GM18505 (cell line): ENCODE results near the gene EIF3K.

ENCODE experiments used
- ATAC-seq: cut with Tn5 transposase; IDR thresholded peaks from one replicate; pipeline ENCODE4 v1.9.1; 2021; ENCODE audit not compliant: unreplicated experiment
- POLR2A ChIP-seq: IDR thresholded peaks from 4 replicates; pipeline ENCODE4 v1.6.1; 2011; ENCODE audit warnings: borderline replicate concordance; ENCODE audit not compliant: insufficient read depth, insufficient read length; ENCODE audit errors: extremely low read depth

EIF3K gene

GRCh38 chr19:38661996-38662395 is 43.0 kb downstream of the EIF3K start:
- no peak for ATAC-seq
- no peak for TF ChIP-seq POLR2A

- ATAC-seq, result no peak
- no peak for TF ChIP-seq POLR2A
These were observed 43.7 kb downstream of the EIF3K start for GRCh38 chr19:38662537-38663155.

DNA sequence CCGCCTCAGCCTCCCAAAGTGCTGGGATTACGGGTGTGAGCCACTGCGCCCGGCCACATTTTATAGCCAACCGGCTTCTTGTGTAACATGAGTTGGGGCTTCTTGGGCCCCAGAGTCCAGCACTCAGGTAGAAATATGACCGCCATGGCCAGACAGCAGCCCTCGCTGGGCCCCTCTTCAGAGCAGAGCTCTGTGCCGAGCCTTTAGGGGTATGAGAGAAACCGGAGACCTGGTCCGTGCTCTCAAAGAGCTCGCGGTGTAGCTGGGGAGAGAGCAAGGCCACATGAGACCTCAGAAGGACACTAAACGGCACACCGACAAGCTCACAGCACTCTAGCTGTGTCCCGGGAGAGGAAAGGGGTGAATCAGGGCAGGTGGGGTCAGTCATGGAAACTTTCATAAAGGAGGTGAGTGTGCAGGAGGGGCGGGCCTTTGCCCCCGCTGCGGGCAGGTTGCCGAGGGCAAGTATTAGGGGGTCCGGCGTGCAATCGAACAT is 44.2 kb downstream of the EIF3K start:
- TF ChIP-seq POLR2A, result no peak
- no peak for ATAC-seq

DNA sequence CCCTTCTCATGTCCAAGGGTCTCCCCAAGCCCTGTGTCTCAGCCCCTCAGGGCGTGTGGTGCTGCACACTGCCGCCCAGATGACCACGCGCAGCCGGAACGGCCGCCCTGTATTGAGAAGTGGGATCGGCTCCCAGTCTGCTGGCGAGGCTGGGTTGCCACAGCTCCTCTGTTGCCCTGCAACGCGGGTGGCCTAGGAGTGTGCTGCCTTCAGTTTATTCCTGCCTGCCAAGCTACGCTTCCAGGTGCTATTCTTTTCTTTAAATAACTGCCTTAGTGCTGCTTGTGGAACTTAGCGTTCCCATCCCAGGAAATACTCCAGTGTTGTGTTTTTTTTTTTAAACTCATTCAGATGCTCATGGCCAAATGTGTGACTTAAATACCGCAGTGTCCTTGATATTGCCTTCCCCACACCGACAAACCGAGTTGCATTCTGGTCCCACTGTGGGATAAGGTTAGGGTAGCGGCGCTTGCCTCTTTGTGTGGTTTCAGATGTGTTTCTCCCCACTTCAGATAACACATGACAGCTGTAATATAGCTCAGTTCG is 45.0 kb downstream of the EIF3K start:
- no peak for TF ChIP-seq POLR2A
- ATAC-seq, result no peak

DNA sequence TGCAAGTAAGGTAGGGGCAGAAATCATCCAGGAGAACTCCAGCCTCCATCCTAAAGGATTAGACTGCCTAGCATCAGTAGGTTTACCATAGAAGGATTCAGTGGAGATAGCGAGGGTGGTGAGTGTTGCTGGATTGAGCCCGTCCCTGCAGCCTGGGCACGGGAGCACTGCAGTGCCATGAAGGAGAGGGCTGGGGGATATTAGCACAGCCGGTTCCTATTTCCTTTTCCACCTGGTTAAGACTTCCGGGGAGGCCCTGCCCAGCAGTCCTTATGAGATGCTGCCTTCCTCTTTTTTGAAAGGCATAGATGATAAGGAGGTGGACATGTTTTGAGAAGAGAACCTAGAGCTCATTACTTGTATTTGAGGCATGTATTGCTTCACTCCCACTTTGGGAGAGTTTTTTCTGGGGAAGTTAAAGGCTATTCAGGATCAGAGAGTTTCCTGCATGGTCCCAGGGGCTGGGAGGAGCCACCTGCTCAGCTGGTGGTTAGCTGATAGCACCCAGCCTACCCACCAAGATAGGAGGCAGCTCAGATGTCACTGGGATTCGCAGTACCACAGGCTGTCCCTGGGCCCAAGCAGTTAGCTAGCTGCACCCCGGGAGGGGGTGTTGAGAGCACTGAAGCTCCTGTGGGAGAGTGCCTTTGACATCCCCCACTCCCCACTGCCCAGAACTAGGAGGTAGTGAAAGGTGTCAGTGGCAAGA is 45.7 kb downstream of the EIF3K start:
- ATAC-seq, result no peak
- TF ChIP-seq POLR2A, result no peak

DNA sequence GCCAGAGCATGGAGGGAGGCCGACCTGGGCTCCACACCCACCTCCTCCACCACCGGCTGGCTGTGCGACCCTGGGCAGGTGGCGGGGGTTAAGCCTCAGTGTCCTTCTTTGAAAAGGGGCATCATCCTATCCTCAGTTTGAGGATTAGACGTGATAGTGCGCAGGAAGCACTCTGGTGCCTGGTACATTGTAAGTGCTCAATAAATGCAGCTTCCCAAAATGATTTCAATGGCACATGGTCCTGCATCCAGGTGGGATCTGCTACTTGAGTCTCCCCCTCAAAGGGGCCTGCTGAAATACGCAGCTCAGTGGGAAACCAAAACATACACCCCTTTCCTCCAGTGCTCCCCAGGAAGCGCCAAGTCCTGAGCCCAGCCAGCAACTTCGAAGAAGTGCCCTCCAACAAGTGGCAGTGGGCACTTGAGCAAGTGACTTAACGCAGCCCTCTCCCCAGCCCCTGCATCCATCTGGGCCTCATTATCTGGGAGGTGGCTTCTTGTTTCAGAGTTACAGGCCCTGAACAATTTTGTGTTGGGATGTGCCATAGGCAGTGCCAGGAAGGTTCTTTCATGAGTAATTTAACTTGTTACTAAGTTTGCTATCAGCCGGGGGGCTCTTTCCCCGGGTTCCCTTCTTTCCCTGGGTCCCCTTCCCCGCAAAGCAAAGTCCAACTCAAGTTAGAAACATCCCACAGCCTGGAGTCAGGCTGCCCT is 46.4 kb downstream of the EIF3K start:
- no peak for TF ChIP-seq POLR2A
- ATAC-seq, result no peak

DNA sequence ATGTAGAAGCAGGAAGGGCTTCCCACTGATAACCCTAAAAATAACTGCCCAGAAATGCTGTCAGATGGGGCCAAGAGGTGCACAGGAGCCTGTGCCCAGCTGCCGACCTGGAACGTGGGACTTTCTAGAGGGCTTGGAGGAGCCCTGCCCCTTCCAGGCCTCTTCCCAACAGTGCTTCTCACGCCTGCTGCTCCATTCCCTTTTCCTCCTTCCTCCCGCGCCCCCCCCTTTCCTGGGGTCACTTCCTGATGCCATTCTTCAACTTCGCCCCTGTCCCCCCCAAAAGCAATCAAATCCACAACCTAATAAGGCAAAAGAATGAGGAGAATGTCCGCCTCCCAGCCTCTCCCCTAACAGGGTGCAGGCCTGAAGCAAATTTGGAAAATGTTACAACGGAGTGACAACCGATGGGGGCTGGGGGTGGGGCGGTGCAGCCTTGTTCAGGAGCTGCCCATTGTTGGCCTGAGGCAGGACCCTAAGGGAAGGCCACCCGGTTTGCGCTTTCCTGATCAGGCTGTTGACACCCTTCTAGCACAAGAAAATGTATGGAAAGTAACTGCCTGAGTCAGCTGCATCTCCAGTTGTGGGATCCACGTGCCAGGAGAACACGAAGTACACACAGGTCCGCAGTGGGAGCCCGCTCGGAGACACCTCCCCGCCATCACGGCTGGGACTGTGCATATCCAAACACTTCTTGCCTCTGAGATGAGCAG is 47.1 kb downstream of the EIF3K start:
- no peak for ATAC-seq
- peak; percentile 13 for TF ChIP-seq POLR2A

DNA sequence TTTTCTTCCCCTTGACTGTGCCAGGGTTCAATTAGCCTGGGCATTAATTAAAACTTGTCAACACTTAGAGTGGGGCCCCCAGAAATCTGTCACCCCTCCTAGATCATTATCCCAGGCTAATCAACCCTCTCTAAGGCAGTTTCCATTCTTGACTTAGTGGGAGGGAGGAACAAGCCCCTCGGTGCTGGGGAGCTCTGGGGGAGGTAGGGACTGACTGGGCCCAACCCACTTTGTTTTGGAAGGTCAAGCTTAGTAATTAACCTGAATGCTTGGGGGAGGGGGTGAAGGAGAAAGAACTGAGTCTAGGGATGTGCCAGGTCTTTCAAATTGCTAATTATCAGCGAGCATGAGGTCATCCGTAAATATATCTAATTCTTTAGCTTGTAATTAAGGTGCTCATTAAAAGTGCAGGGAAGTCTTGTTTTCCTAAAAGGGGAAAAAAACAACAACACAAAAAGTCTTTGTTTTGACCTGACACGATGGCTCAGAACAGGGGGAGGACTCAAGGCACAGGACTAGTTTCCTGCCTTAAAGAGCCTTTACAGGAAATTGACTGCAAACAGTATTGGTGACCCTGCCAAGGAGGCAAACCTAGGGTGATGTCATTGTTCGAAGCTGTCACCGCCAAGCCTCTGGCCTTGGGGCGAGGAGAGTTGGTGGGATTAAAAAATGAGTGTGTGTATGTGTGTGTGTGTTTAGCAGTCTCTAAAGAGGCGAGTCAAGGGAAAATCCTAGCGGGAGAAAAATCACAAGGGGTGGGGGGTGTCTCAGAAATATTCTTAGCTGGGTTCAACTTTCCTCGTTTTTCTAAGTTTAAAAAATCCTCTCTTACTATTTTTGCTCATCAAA is 47.9 kb downstream of the EIF3K start:
- no peak for TF ChIP-seq POLR2A
- no peak for ATAC-seq

GRCh38 chr19:38667661-38668171 is 48.7 kb downstream of the EIF3K start:
- TF ChIP-seq POLR2A, result no peak
- no peak for ATAC-seq

GRCh38 chr19:38669552-38669951 is 50.6 kb downstream of the EIF3K start:
- ATAC-seq, result no peak
- no peak for TF ChIP-seq POLR2A

GRCh38 chr19:38670921-38671398 is 52.0 kb downstream of the EIF3K start:
- TF ChIP-seq POLR2A, result no peak
- no peak for ATAC-seq

- ATAC-seq, result no peak
- no peak for TF ChIP-seq POLR2A
These were observed 52.7 kb downstream of the EIF3K start for GRCh38 chr19:38671654-38672053.

GRCh38 chr19:38673030-38673429 is 54.0 kb downstream of the EIF3K start:
- no peak for TF ChIP-seq POLR2A
- ATAC-seq, result no peak
